Measurements from ENCODE around the gene CMTR2. TPM values are rescaled to one million over a fixed set of nuclear protein-coding genes. Genes with fewer than 3 reads are reported as not detected.
A peak's percentile ranks its signal among the peaks of the same experiment; 100 is the strongest.
"Not testable (repeated sequence)": the region's sequence is repeated elsewhere in the genome, so short reads cannot be mapped to it uniquely, and the experiment has no call there.

CMTR2 gene
- total and polyA plus RNA-seq, 3 donors from 2014 or later, result 22.2 to 36.8 (median 25.8) TPM

DNA sequence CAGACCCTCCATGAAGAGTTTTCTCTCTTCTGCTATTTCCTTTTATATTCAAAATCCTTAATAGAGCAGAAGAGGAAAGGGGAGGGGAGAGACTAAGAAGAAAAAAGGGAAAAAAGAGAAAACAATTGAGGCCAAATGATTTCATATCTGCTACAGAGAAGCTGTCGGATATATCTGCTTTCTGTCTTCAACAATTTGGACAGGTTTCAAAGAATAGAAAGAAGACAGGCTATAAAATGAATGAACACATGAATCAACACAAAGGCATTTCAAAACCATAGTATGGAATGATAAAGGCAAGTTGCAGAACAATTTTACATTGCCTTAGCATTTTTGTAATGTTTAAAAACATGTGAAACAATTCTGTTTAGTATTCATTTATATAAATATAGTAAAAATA, 4.7 kb upstream of the CMTR2 start:
- no peaks in the 10 kb centered on the region for H3K36me3 ChIP-seq (ENCODE audit: low read depth, missing control alignments)
- no peaks in the 10 kb centered on the region for H3K27me3 ChIP-seq
- no peaks in the 10 kb centered on the region for H3K4me1 ChIP-seq
- WGBS, 2 donors, result 30 to 49% methylated on average over 1 of the region's 1 CpG
- no peak for DNase-seq
- TF ChIP-seq CTCF (IDR thresholded peaks at IDR 0.05) (no peak), POLR2A (IDR thresholded peaks at IDR 0.05) (no peak)
- H3K4me3 ChIP-seq, result no peak overlapping the region
- no peaks in the 10 kb centered on the region for H3K9me3 ChIP-seq
- H3K27ac ChIP-seq, result no peak overlapping the region
- intact Hi-C loops (cut with DNase I; ENCODE audit: low total_unique reads), result no loop called here

- WGBS, 2 donors, result 76 to 78% methylated on average over 3 of the region's 3 CpGs
- H3K9me3 ChIP-seq; H3K27ac ChIP-seq; H3K4me1 ChIP-seq; H3K4me3 ChIP-seq; H3K36me3 ChIP-seq (ENCODE audit: low read depth, missing control alignments); H3K27me3 ChIP-seq; intact Hi-C loops (cut with DNase I; ENCODE audit: low total_unique reads); DNase-seq: not testable (repeated sequence)
Measured at GRCh38 chr16:71292095-71292494, 2.9 kb upstream of the CMTR2 start.

DNA sequence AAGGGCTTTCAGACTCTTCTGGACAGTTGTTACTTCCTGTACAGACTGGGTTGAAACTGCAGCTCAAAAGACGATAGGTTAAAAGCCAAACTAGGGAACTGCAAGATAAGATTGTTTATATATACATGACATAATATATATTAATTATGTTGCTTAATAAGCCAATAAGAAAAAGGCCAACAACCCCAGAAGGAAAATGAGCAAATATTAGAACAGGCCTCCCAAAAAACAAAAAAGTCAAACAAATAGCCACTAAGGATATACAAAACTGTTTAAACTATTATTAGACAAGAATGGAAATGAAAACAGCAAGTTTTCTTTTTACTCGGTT, 495 bp upstream of the CMTR2 start:
- DNase-seq, result no peak
- H3K36me3 ChIP-seq (ENCODE audit: low read depth, missing control alignments), result no peaks in the 10 kb centered on the region
- H3K4me1 ChIP-seq, result no peaks in the 10 kb centered on the region
- peak overlapping the region; percentile 77 to 95 for H3K4me3 ChIP-seq
- intact Hi-C loops (cut with DNase I; ENCODE audit: low total_unique reads), result no loop called here
- H3K9me3 ChIP-seq, result no peaks in the 10 kb centered on the region
- TF ChIP-seq POLR2A (IDR thresholded peaks at IDR 0.05) (no peak), CTCF (IDR thresholded peaks at IDR 0.05) (no peak)
- 7 to 13% methylated on average over 2 of the region's 2 CpGs for WGBS, 2 donors
- H3K27ac ChIP-seq, result peak overlapping the region; percentile 87
- no peaks in the 10 kb centered on the region for H3K27me3 ChIP-seq

DNA sequence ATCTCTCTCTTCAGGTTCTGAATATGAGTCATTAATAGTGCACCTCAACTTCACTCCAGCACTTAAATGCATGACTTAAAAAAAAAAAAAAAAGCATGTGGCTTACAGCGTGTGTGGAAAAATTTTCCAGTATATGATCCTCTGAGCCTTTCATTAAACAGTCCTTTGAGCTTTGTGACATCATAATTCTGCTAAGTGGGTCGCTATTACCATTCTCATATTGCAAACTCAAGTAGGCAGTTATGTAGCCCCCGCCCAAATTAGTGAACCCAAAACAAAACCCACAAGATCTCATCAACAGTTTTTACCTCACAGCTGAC, 672 bp downstream of the CMTR2 start:
- DNase-seq, result no peak
- no peaks in the 10 kb centered on the region for H3K36me3 ChIP-seq (ENCODE audit: low read depth, missing control alignments)
- peak overlapping the region; percentile 77 to 95 for H3K4me3 ChIP-seq
- H3K4me1 ChIP-seq, result no peaks in the 10 kb centered on the region
- no peak for TF ChIP-seq CTCF (IDR thresholded peaks at IDR 0.05)
- no peak for TF ChIP-seq POLR2A (IDR thresholded peaks at IDR 0.05)
- no peaks in the 10 kb centered on the region for H3K27me3 ChIP-seq
- no peaks in the 10 kb centered on the region for H3K9me3 ChIP-seq
- intact Hi-C loops (cut with DNase I; ENCODE audit: low total_unique reads), result no loop called here
- H3K27ac ChIP-seq, result peak overlapping the region; percentile 87
- whole genome bisulfite sequencing, 2 donors, result 3% methylated on average over 3 of the region's 3 CpGs

DNA sequence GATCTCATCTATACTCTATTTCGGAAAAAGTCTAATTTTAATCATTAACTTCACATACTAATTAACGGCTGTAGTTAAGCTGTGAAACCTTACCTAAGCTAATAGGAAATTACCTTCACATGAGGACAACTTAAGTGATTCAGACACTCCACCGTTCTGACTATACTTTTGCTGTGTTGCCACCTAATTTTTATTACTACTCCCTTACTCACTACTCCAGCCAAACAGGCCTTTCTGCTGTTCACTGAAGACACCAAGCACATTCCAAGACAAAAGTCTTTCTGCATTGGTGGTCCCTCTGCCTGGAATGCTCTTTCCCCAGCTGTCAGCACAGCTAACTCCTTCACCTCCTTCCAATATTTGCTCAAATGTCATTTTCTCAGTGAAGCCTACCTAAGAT, 1.3 kb downstream of the CMTR2 start:
- Histone ChIP-seq H3K4me3 (peak overlapping the region in 1 of 2 donors; percentile 95), H3K27ac (no peak overlapping the region), H3K9me3 (no peaks in the 10 kb centered on the region), H3K4me1 (no peaks in the 10 kb centered on the region), H3K27me3 (no peaks in the 10 kb centered on the region), H3K36me3 (ENCODE audit: low read depth, missing control alignments) (no peaks in the 10 kb centered on the region)
- 54% methylated on average over 3 of the region's 3 CpGs for WGBS, 2 donors
- DNase-seq, result no peak
- no peak for TF ChIP-seq CTCF (IDR thresholded peaks at IDR 0.05)
- TF ChIP-seq POLR2A (IDR thresholded peaks at IDR 0.05), result no peak
- intact Hi-C loops (cut with DNase I; ENCODE audit: low total_unique reads), result no loop called here

All from testis (tissue), 3 donors.